GM18511 (cell line): ENCODE results near the gene GJA4.
"Not testable (repeated sequence)": the region's sequence is repeated elsewhere in the genome, so short reads cannot be mapped to it uniquely, and the experiment has no call there.

ENCODE experiments used
- ATAC-seq: cut with Tn5 transposase; IDR thresholded peaks from one replicate; pipeline ENCODE4 v1.9.1; 2021; ENCODE audit warnings: mild to moderate bottlenecking, moderate library complexity; ENCODE audit not compliant: unreplicated experiment

GJA4 gene

DNA sequence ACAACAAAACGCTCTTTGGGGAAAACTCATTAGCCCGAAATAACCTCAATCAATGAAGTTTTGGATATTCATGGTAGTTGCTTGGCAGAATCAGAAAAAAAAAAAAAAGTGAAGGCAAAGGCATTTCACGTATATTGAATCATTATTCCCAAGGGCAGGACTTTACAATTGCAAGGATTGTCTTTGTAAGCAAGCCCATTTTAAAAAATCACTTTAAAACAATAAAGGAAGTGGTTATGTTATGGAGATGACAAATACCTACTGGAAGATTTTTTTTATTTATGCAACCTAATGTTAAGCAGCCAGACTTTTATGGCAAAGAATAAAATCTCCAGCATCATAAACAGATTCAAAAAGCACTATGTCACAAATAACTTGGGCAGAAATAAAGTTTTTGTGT is 23.9 kb upstream of the GJA4 start:
- ATAC-seq = no peak

- ATAC-seq = no peak
Observed at GRCh38 chr1:34770891-34771504, 21.8 kb upstream of the GJA4 start.

GRCh38 chr1:34771573-34772371 is 21.0 kb upstream of the GJA4 start:
- no peak for ATAC-seq

GRCh38 chr1:34773114-34773513 is 19.7 kb upstream of the GJA4 start:
- ATAC-seq = not testable (repeated sequence)

DNA sequence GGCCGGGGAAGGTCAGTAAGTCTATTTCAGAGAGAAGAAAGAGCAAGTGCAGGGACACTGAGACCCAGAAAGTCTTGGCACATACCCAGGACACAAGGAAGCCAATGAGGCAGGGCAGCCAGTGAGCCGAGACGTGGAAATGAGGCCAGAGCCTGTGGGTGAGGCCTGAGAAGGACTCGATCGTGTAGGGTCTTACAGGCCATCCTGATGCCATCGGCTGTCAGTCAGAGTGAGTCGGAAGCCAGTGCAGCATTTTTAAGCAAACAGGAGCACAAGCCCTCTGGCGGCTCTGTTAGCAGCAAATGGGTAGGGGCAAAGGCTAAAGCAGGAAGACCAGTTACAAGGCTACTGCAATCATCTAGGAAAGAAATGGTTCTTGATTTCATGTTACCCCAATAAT is 17.8 kb upstream of the GJA4 start:
- no peak for ATAC-seq

GRCh38 chr1:34776911-34777310 is 15.9 kb upstream of the GJA4 start:
- ATAC-seq = no peak

DNA sequence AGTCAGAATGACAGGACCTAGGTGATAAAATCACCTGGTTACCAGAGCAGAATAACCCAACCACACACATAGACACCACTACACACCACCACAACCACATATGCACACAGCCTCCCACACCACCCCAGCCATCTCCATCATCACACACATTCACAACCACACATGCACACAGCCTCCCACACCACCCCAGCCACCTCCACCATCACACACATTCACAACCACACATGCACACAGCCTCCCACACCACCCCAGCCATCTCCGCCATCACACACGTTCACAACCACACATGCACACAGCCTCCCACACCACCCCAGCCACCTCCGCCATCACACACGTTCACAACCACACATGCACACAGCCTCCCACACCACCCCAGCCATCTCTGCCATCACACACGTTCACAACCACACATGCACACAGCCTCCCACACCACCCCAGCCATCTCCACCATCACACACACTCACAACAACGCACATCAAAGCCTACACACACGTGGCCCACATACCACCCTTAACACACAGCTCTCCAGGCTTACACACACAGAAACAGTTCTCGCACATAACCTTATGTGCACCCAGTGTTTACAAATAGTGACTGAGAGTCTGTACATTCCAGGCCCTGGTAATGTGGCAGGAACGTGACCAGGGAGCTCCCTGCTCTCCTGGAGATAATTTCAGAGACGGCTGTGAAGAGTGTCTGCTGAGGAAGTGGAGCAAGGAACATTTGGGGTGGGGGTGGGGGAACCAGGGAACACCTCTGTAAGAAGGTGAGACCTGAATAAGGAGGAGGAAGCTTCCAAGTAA is 15.1 kb upstream of the GJA4 start:
- no peak for ATAC-seq

DNA sequence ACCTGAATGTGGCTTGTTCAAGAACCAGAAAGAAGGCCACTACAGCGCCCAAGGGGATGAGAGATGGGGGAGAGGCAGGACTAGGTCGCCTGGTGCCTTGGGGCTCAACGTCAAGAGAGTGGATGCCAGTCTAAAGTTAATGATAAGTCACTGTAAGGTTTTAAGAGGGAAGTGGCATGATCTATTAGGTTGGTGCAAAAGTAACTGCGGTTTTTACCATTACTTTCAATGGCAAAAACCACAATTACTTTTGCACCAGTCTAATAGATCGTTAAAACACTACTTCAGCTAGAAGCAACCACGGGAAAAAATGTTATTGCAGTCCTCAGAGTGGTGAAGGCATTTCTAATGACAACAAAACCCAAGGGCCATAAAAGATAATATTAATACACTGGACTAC is 14.4 kb upstream of the GJA4 start:
- no peak for ATAC-seq

- no peak for ATAC-seq
Observed at GRCh38 chr1:34779005-34779404, 13.8 kb upstream of the GJA4 start.

GRCh38 chr1:34779526-34779925 is 13.3 kb upstream of the GJA4 start:
- no peak for ATAC-seq

GRCh38 chr1:34779962-34780361 is 12.8 kb upstream of the GJA4 start:
- ATAC-seq = no peak

- no peak for ATAC-seq
Observed at GRCh38 chr1:34780528-34780927, 12.3 kb upstream of the GJA4 start.

GRCh38 chr1:34781071-34781843 is 11.5 kb upstream of the GJA4 start, which contains the start of gene GJB3:
Gene GJB3, plus strand, starts transcription at chr1:34781214. Its CDS starts 3,549 bp downstream, at chr1:34784763.
- ATAC-seq = no peak

DNA sequence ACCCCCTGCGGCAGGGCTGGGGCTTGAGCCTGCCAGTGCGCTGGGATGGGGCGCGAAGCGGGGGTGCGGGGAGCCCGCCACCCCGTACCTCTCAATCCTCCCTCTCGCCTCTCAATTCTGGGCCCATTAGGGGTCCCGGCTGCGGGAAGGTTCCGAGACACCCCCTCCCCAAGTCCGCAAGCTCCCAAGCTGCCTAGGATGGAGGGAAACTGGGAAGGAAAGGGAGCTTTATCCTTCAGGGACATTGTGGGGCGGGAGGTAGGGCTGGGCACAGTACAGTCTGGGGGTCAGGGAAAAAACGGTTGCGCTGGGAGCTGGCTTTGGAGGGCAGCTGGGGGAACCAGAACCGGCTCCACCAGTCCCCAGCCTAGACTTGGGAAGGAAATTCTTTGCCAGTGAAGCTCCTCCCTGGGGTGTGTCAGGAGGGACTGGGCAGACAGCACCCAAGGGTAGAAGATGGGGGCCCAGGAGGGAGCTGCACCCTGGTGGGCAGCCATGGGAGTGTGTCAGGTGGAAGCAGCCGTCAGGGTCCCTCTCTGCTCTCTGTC is 10.9 kb upstream of the GJA4 start:
- ATAC-seq = no peak

DNA sequence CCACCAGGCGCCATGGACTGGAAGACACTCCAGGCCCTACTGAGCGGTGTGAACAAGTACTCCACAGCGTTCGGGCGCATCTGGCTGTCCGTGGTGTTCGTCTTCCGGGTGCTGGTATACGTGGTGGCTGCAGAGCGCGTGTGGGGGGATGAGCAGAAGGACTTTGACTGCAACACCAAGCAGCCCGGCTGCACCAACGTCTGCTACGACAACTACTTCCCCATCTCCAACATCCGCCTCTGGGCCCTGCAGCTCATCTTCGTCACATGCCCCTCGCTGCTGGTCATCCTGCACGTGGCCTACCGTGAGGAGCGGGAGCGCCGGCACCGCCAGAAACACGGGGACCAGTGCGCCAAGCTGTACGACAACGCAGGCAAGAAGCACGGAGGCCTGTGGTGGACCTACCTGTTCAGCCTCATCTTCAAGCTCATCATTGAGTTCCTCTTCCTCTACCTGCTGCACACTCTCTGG is 8.0 kb upstream of the GJA4 start:
- ATAC-seq = no peak

DNA sequence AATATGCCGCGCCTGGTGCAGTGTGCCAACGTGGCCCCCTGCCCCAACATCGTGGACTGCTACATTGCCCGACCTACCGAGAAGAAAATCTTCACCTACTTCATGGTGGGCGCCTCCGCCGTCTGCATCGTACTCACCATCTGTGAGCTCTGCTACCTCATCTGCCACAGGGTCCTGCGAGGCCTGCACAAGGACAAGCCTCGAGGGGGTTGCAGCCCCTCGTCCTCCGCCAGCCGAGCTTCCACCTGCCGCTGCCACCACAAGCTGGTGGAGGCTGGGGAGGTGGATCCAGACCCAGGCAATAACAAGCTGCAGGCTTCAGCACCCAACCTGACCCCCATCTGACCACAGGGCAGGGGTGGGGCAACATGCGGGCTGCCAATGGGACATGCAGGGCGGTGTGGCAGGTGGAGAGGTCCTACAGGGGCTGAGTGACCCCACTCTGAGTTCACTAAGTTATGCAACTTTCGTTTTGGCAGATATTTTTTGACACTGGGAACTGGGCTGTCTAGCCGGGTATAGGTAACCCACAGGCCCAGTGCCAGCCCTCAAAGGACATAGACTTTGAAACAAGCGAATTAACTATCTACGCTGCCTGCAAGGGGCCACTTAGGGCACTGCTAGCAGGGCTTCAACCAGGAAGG is 7.4 kb upstream of the GJA4 start:
- no peak for ATAC-seq

DNA sequence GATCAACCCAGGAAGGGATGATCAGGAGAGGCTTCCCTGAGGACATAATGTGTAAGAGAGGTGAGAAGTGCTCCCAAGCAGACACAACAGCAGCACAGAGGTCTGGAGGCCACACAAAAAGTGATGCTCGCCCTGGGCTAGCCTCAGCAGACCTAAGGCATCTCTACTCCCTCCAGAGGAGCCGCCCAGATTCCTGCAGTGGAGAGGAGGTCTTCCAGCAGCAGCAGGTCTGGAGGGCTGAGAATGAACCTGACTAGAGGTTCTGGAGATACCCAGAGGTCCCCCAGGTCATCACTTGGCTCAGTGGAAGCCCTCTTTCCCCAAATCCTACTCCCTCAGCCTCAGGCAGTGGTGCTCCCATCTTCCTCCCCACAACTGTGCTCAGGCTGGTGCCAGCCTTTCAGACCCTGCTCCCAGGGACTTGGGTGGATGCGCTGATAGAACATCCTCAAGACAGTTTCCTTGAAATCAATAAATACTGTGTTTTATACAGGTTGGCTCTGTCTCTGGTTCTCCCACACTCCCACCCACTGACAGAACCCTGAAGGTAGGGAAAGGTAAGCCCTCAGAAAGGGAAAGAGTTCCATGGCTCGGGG is 6.8 kb upstream of the GJA4 start:
- no peak for ATAC-seq

DNA sequence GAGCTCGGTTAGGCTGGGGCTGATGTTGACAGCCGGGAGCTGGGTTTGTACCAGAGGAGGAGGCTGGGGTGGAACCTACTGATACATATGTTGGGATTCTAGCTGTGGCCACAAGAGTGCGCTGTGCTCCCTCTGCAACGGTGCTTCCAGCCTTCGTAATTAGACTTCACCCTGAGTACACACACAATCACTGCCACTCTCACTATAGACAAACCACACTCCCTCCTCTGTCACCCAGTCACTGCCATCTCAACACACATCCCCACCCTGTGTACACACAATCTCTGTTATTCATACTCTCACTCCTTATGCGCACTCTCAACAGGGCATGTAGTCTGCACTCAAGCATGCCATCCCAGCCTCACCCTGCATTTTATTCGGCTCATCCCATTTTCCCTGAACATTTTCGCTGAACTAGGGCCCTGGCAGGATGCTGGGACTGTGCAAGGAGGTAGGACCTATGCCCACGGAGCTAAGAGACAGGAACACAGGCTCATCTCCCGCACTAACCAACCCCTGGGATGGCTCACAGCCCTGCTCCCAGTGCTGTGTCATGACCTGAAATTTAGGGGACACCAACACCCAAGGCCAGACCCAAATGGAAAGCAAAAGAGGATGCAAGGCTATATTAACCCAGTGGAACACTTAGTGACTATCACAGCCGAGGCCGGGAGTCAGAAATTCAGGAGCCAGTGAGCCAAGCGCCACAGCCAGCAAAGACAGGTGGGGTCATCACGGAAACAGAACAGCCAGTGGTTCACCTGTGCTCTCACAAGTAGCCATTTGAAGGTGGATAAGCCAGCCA is 6.1 kb upstream of the GJA4 start:
- ATAC-seq = peak; percentile 45
